Nephron progenitor cell (in vitro differentiated cells): ENCODE measurements around the gene PER2.

Experiments used
- DNase-seq: peaks from one replicate; pipeline ENCODE4 v3.0.0; 2021
- H3K27ac Mint-ChIP-seq: 2 replicates; pipeline ENCODE4 v1.8.0; 2021; ENCODE audit warnings: mild to moderate bottlenecking, moderate library complexity, mixed read lengths
- H3K27me3 Mint-ChIP-seq: 2 replicates; pipeline ENCODE4 v1.8.0; 2021; ENCODE audit warnings: mild to moderate bottlenecking, low read depth, mixed read lengths; ENCODE audit not compliant: poor library complexity
- H3K36me3 Mint-ChIP-seq: 2 replicates; pipeline ENCODE4 v1.8.0; 2021; ENCODE audit warnings: low read depth, mixed read lengths
- H3K4me1 Mint-ChIP-seq: 2 replicates; pipeline ENCODE4 v1.8.0; 2021; ENCODE audit warnings: mixed read lengths
- H3K4me3 Mint-ChIP-seq: 2 replicates; pipeline ENCODE4 v1.8.0; 2021; ENCODE audit warnings: mild to moderate bottlenecking, moderate library complexity, mixed read lengths
- H3K9me3 Mint-ChIP-seq: 2 replicates; pipeline ENCODE4 v1.8.0; 2021; ENCODE audit warnings: mild to moderate bottlenecking, moderate library complexity, mixed read lengths
- TF ChIP-seq, protein P1 (sequence below): fragments of 200-600 bp; sonication (generic); IDR thresholded peaks from 2 replicates; pipeline ENCODE4 v1.5.0; 2021; ENCODE audit warnings: antibody characterized with exemption

Gene PER2

DNA sequence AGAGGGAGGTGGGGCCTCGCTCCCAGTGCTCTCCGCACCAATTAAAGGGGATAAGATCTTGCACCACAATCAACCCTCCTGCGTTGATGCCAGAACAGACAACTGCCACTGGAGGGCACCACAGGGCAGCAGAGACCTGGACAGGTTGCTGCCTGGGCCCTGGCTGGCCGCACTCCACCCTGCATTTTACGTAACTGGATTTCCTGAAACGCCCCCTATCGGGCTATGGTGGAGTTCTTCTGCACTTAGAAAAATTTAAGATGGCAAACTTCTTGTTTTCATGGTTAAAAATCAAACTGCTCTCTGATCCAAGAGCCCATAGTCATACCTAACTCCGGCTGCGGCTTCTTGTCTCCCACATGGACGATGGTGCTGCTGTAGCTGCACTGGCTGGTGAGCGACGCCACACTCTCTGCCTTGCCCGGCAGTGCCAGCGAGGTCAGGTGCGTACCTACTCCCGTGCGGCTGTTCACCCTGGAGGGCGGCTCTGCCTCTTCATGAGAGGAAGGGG, 31.8 kb downstream of the PER2 start:
- Mint-ChIP-seq H3K9me3 (no peaks in the 10 kb centered on the region), H3K27me3 (no peaks in the 10 kb centered on the region), H3K4me1 (peaks cover 26% of the 10 kb centered on the region), H3K36me3 (peaks cover 13% of the 10 kb centered on the region), H3K27ac (no peak overlapping the region), H3K4me3 (no peak overlapping the region)
- peak; percentile 85 for DNase-seq
- TF ChIP-seq, protein P1, sequence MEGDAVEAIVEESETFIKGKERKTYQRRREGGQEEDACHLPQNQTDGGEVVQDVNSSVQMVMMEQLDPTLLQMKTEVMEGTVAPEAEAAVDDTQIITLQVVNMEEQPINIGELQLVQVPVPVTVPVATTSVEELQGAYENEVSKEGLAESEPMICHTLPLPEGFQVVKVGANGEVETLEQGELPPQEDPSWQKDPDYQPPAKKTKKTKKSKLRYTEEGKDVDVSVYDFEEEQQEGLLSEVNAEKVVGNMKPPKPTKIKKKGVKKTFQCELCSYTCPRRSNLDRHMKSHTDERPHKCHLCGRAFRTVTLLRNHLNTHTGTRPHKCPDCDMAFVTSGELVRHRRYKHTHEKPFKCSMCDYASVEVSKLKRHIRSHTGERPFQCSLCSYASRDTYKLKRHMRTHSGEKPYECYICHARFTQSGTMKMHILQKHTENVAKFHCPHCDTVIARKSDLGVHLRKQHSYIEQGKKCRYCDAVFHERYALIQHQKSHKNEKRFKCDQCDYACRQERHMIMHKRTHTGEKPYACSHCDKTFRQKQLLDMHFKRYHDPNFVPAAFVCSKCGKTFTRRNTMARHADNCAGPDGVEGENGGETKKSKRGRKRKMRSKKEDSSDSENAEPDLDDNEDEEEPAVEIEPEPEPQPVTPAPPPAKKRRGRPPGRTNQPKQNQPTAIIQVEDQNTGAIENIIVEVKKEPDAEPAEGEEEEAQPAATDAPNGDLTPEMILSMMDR = peak; percentile 97

- no peak overlapping the region for H3K27ac Mint-ChIP-seq
- DNase-seq = no peak
- peaks cover 3% of the 10 kb centered on the region for H3K27me3 Mint-ChIP-seq
- TF ChIP-seq, protein P1 = no peak
- H3K4me3 Mint-ChIP-seq = no peak overlapping the region
- H3K4me1 Mint-ChIP-seq = peaks cover 26% of the 10 kb centered on the region
- H3K36me3 Mint-ChIP-seq = peaks cover 13% of the 10 kb centered on the region
- H3K9me3 Mint-ChIP-seq = no peaks in the 10 kb centered on the region
Observed at GRCh38 chr2:238256111-238256510, 32.3 kb downstream of the PER2 start.

DNA sequence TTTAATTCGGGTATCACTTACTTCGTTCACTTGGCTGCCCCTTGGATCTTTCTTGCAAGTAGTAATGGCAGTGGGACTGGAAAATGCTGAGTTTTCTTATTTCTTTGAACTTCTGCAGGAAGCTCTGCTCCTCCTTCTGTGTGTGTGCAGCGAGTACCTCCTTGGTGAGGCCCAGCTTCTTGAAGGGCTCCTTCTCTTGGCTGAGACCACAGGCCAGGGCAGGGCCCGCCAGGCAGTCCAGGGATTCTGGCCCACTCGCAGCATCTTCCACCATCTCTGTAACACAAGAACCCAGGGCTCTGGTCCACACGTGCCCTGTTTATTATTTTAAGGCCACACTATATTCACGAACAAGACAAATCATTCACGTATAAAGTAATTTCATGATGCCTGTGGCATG, 32.8 kb downstream of the PER2 start:
- H3K27ac Mint-ChIP-seq = no peak overlapping the region
- H3K27me3 Mint-ChIP-seq = peaks cover 3% of the 10 kb centered on the region
- H3K36me3 Mint-ChIP-seq = peaks cover 13% of the 10 kb centered on the region
- TF ChIP-seq, protein P1 = no peak
- no peak for DNase-seq
- no peak overlapping the region for H3K4me3 Mint-ChIP-seq
- peaks cover 26% of the 10 kb centered on the region for H3K4me1 Mint-ChIP-seq
- H3K9me3 Mint-ChIP-seq = no peaks in the 10 kb centered on the region

- Mint-ChIP-seq H3K9me3 (no peaks in the 10 kb centered on the region), H3K27me3 (peaks cover 3% of the 10 kb centered on the region), H3K27ac (no peak overlapping the region), H3K4me3 (no peak overlapping the region), H3K36me3 (peaks cover 9% of the 10 kb centered on the region), H3K4me1 (peaks cover 24% of the 10 kb centered on the region)
- DNase-seq = no peak
- TF ChIP-seq, protein P1 = no peak
Observed at GRCh38 chr2:238255151-238255551, 33.3 kb downstream of the PER2 start.

GRCh38 chr2:238254095-238254723, 34.2 kb downstream of the PER2 start:
- DNase-seq = no peak
- H3K4me1 Mint-ChIP-seq = peaks cover 32% of the 10 kb centered on the region
- H3K9me3 Mint-ChIP-seq = no peaks in the 10 kb centered on the region
- peaks cover 12% of the 10 kb centered on the region for H3K36me3 Mint-ChIP-seq
- TF ChIP-seq, protein P1 = no peak
- no peak overlapping the region for H3K27ac Mint-ChIP-seq
- H3K4me3 Mint-ChIP-seq = no peak overlapping the region
- H3K27me3 Mint-ChIP-seq = peaks cover 3% of the 10 kb centered on the region
